ENCODE measurements around the gene ZFAND2A.

DNA sequence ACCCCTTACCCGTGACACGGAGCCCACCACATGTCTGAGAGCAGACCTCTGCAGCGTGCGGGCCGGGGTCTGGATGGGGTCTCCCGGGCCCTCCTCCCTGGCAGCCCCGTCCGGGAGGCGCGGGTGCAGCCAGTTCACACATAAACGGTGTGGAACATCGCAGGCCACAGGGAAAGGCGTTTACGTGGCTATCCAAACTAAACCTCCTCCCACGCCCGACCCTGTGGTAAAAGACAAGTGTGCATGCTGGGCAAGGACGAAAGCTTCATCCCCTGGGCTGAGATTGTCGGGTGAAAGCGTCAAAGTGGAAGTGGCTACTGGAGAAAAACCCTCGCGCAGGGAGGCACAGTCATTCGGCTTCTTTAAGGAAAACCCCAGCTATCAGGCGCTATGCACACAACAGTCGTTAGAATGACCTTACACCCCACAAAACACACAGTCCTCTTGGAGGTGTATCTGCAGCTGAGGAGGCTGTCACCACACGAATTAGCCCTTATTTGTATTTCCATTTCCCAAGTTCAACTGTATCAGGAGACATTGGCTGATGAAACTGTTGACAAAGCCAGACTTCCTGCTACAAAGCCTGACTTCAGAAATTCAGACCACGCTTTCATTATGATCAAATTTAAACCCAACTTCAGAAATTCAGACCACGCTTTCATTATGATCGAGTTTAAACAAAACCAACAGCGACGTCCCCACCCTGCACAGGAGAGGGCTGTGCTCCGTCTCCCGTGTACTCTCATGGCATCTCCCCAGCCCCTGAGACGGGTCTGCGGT is 56.8 kb downstream of the ZFAND2A start:
- no peak for TF ChIP-seq CTCF (conservative IDR thresholded peaks at IDR 0.05 in 1 of 2, IDR thresholded peaks at IDR 0.05 in 1 of 2; ENCODE audit: extremely low read depth in 1 of 2, insufficient read depth in 1 of 2, low read depth in 1 of 2, low read length in 2 of 2)
- TF ChIP-seq EZH2 (IDR thresholded peaks at IDR 0.05; ENCODE audit: borderline replicate concordance, low read length) = no peak

All from mammary epithelial cell (primary cell).